IMR-90 (cell line): ENCODE measurements around the gene ZSCAN5B. TPM values are rescaled to one million over a fixed set of nuclear protein-coding genes. Genes with fewer than 3 reads are reported as not detected.

Experiments used
- ATAC-seq: fragments of 200-7000 bp; cut with Tn5 transposase; 2 replicates; pipeline ENCODE4 v1.9.1; 2020; ENCODE audit warnings: low read depth, mild to moderate bottlenecking, moderate library complexity
- BruUV-seq: library from RNA; stranded (reverse); fragments of 400-500 nt; replicated peaks from 2 replicates; lab custom pipeline; 2021; lab: Mats Ljungman, UMichigan
- CTCF ChIA-PET: fragments of 300-600 bp; formaldehyde crosslinking; extraction: SDS; loops from one replicate; lab custom pipeline; 2021; ENCODE audit warnings: antibody characterized with exemption; lab: Yijun Ruan, JAX
- POLR2A ChIA-PET: fragments of 300-600 bp; sonication (Branson Sonifier 250); formaldehyde crosslinking; loops from one replicate; lab custom pipeline; 2022; ENCODE audit warnings: antibody characterized with exemption; ENCODE audit not compliant: unreplicated experiment; lab: Charles Lee
- DNase-seq: peaks from one replicate; pipeline ENCODE4 v3.0.0; 2013
- H2AFZ ChIP-seq: replicated peaks from 2 replicates; pipeline ENCODE3; 2013; ENCODE audit warnings: low read length, mild to moderate bottlenecking; ENCODE audit not compliant: poor library complexity
- H2AK5ac ChIP-seq: 2 replicates; pipeline ENCODE4 v1.6.1; 2013; ENCODE audit warnings: low read depth, low read length, inconsistent platforms
- H2AK9ac ChIP-seq: replicated peaks from 2 replicates; pipeline ENCODE3; 2013; ENCODE audit warnings: mild to moderate bottlenecking, low read depth, low read length, moderate library complexity; ENCODE audit not compliant: poor library complexity
- H2BK120ac ChIP-seq: 2 replicates; pipeline ENCODE4 v1.6.1; 2013; ENCODE audit warnings: low read depth, low read length, inconsistent platforms
- H2BK15ac ChIP-seq: 3 replicates; pipeline ENCODE4 v1.6.1; 2013; ENCODE audit warnings: low read depth, low read length, inconsistent platforms
- H2BK20ac ChIP-seq: 2 replicates; pipeline ENCODE4 v1.6.1; 2013; ENCODE audit warnings: low read depth, mild to moderate bottlenecking, inconsistent platforms, low read length, moderate library complexity
- H2BK5ac ChIP-seq: 2 replicates; pipeline ENCODE4 v1.6.1; 2013; ENCODE audit warnings: mild to moderate bottlenecking, low read depth, low read length, inconsistent platforms; ENCODE audit not compliant: poor library complexity, severe bottlenecking
- H3K14ac ChIP-seq: replicated peaks from 2 replicates; pipeline ENCODE4 v1.6.1; 2013; ENCODE audit warnings: low read depth, low read length, inconsistent platforms
- H3K18ac ChIP-seq: 2 replicates; pipeline ENCODE4 v1.6.1; 2013; ENCODE audit warnings: low read depth, low read length, control low read depth
- H3K23ac ChIP-seq: 2 replicates; pipeline ENCODE4 v1.6.1; 2013; ENCODE audit warnings: low read depth, low read length, inconsistent platforms
- H3K27ac ChIP-seq: 2 replicates; pipeline ENCODE4 v1.5.1; 2013; ENCODE audit warnings: mild to moderate bottlenecking, control low read depth, low read length; ENCODE audit not compliant: insufficient read depth
- H3K27me3 ChIP-seq: 2 replicates; pipeline ENCODE4 v1.6.1; 2013; ENCODE audit warnings: low read length; ENCODE audit not compliant: control insufficient read depth, insufficient read depth
- H3K36me3 ChIP-seq: 2 replicates; pipeline ENCODE4 v1.6.1; 2013; ENCODE audit warnings: low read length, mixed read lengths; ENCODE audit not compliant: control insufficient read depth, insufficient read depth
- H3K4ac ChIP-seq: 2 replicates; pipeline ENCODE4 v1.6.1; 2013; ENCODE audit warnings: low read depth, low read length, inconsistent platforms
- H3K4me1 ChIP-seq: 2 replicates; pipeline ENCODE4 v1.6.1; 2013; ENCODE audit warnings: low read length, mixed read lengths; ENCODE audit not compliant: control insufficient read depth, insufficient read depth
- H3K4me2 ChIP-seq: 2 replicates; pipeline ENCODE4 v1.6.1; 2013; ENCODE audit warnings: low read depth, mild to moderate bottlenecking, control low read depth, low read length, moderate library complexity
- H3K4me3 ChIP-seq: 2 replicates; pipeline ENCODE4 v1.5.1; 2013; ENCODE audit warnings: low read depth, mild to moderate bottlenecking, control low read depth, low read length, moderate library complexity; ENCODE audit not compliant: insufficient read depth
- H3K56ac ChIP-seq: 2 replicates; pipeline ENCODE4 v1.6.1; 2013; ENCODE audit warnings: low read length, inconsistent platforms; ENCODE audit not compliant: insufficient read depth; ENCODE audit errors: extremely low read depth
- H3K79me1 ChIP-seq, 2 experiments: 2 replicates each; pipeline ENCODE4 v1.6.1; 2013; ENCODE audit warnings: low read length in 2 of 2, inconsistent platforms in 1 of 2, low read depth in 1 of 2
- H3K9ac ChIP-seq: 2 replicates; pipeline ENCODE4 v1.6.1; 2013; ENCODE audit warnings: low read depth, low read length, control low read depth
- H3K9me1 ChIP-seq: 2 replicates; pipeline ENCODE4 v1.6.1; 2013; ENCODE audit warnings: low read length, inconsistent platforms; ENCODE audit not compliant: insufficient read depth
- H3K9me3 ChIP-seq: 2 replicates; pipeline ENCODE4 v1.6.1; 2013; ENCODE audit warnings: low read length; ENCODE audit not compliant: control insufficient read depth, insufficient read depth
- H4K20me1 ChIP-seq: 2 replicates; pipeline ENCODE4 v1.6.1; 2013; ENCODE audit warnings: low read length, inconsistent platforms; ENCODE audit not compliant: insufficient read depth
- H4K5ac ChIP-seq: 2 replicates; pipeline ENCODE4 v1.6.1; 2013; ENCODE audit warnings: mild to moderate bottlenecking, low read depth, low read length, control low read depth
- H4K8ac ChIP-seq, 2 experiments: 2 replicates each; pipeline ENCODE4 v1.6.1; 2013; ENCODE audit warnings: low read depth in 2 of 2, low read length in 2 of 2, control low read depth in 1 of 2, inconsistent platforms in 1 of 2
- H4K91ac ChIP-seq: 2 replicates; pipeline ENCODE4 v1.6.1; 2013; ENCODE audit warnings: low read depth, low read length, inconsistent platforms; ENCODE audit not compliant: insufficient read depth
- BHLHE40 ChIP-seq: fragments of 150-350 bp; IDR thresholded peaks from 2 replicates; pipeline ENCODE4 v1.6.1; 2016; ENCODE audit warnings: mild to moderate bottlenecking, low read depth, low read length
- CEBPB ChIP-seq: IDR thresholded peaks from 2 replicates; pipeline ENCODE4 v1.6.1; 2012; ENCODE audit warnings: low read depth, low read length, improper control_type of control experiment
- CHD1 ChIP-seq: IDR thresholded peaks from 2 replicates; pipeline ENCODE4 v1.6.1; 2012; ENCODE audit warnings: low read depth, low read length, improper control_type of control experiment
- CTCF ChIP-seq: conservative IDR thresholded peaks from 2 replicates; pipeline ENCODE4 v1.5.1; 2012; ENCODE audit warnings: mild to moderate bottlenecking, low read depth, low read length, improper control_type of control experiment
- ELK1 ChIP-seq: fragments of 150-350 bp; IDR thresholded peaks from 2 replicates; pipeline ENCODE4 v1.6.1; 2016; ENCODE audit warnings: low read depth, mild to moderate bottlenecking, low read length, moderate library complexity, borderline replicate concordance
- FOS ChIP-seq: fragments of 150-350 bp; IDR thresholded peaks from 2 replicates; pipeline ENCODE4 v1.6.1; 2016; ENCODE audit warnings: low read depth, low read length
- MAFK ChIP-seq: IDR thresholded peaks from 2 replicates; pipeline ENCODE4 v1.6.1; 2012; ENCODE audit warnings: low read depth, low read length, improper control_type of control experiment
- MAZ ChIP-seq: IDR thresholded peaks from 2 replicates; pipeline ENCODE4 v1.6.1; 2012; ENCODE audit warnings: low read depth, mild to moderate bottlenecking, low read length, improper control_type of control experiment, moderate library complexity, borderline replicate concordance
- MXI1 ChIP-seq: IDR thresholded peaks from 2 replicates; pipeline ENCODE4 v1.6.1; 2012; ENCODE audit warnings: low read depth, mild to moderate bottlenecking, low read length, moderate library complexity, borderline replicate concordance
- NFE2L2 ChIP-seq: fragments of 150-350 bp; IDR thresholded peaks from 2 replicates; pipeline ENCODE4 v1.6.1; 2016; ENCODE audit warnings: low read depth, mild to moderate bottlenecking, low read length
- POLR2A ChIP-seq: IDR thresholded peaks from 2 replicates; pipeline ENCODE4 v1.6.1; 2012; ENCODE audit warnings: mild to moderate bottlenecking, low read depth, low read length
- RAD21 ChIP-seq: IDR thresholded peaks from 2 replicates; pipeline ENCODE4 v1.6.1; 2012; ENCODE audit warnings: low read length, improper control_type of control experiment
- RCOR1 ChIP-seq: IDR thresholded peaks from 2 replicates; pipeline ENCODE4 v1.6.1; 2012; ENCODE audit warnings: mild to moderate bottlenecking, low read length, improper control_type of control experiment; ENCODE audit not compliant: insufficient replicate concordance
- RFX5 ChIP-seq: IDR thresholded peaks from 2 replicates; pipeline ENCODE4 v1.8.0; 2012; ENCODE audit warnings: low read depth, mild to moderate bottlenecking, low read length, moderate library complexity
- SMC3 ChIP-seq: fragments of 150-350 bp; IDR thresholded peaks from 2 replicates; pipeline ENCODE4 v1.6.1; 2016; ENCODE audit warnings: low read depth, mild to moderate bottlenecking, antibody characterized with exemption, low read length, moderate library complexity
- USF2 ChIP-seq: fragments of 150-350 bp; IDR thresholded peaks from 2 replicates; pipeline ENCODE4 v1.6.1; 2017; ENCODE audit warnings: mild to moderate bottlenecking, antibody characterized with exemption, low read length, low read depth
- WGBS, 2 experiments: methylation state at CpG; one replicate each; pipeline versions ENCODE4 v1.1.5 to v1.1.7; 2013; ENCODE audit warnings: missing lambda C conversion rate in 2 of 2; ENCODE audit not compliant: insufficient read length in 1 of 2; ENCODE audit errors: extremely low coverage in 2 of 2; 5-methylcytosine and 5-hydroxymethylcytosine counted together
- dilution Hi-C: fragments of 300-500 bp; cut with HindIII; formaldehyde crosslinking; loops from one replicate; pipeline ENCODE4 v1.14.3; 2018; ENCODE audit warnings: low sequenced_read_pairs; ENCODE audit not compliant: unreplicated experiment
- in situ Hi-C: fragments of 300-500 bp; cut with MboI; formaldehyde crosslinking; loops from 3 replicates; pipeline ENCODE4 v1.14.3; 2019; ENCODE audit warnings: low sequenced_read_pairs, inconsistent platforms, mixed read lengths
- intact Hi-C: fragments of 100-400 bp; cut with micrococcal nuclease; formaldehyde crosslinking; loops from 2 replicates; pipeline ENCODE4 v1.10.0; 2022
- polyA plus RNA-seq, 3 experiments: library from polyadenylated mRNA; depleted of rRNA; stranded (reverse); fragments of >200 nt; gene quantifications; 2 replicates each; pipeline ENCODE4 v1.2.3, GENCODE V29; 2012; ENCODE audit warnings: low replicate concordance in 1 of 3
- total RNA-seq: library from RNA; depleted of rRNA; stranded (reverse); fragments of >200 nt; gene quantifications from 2 replicates; pipeline ENCODE4 v1.2.3, GENCODE V29; 2012

The ZSCAN5B gene
- total and polyA plus RNA-seq, 2 of the 4 experiments (the other 2 are of a cell fraction), result not detected

GRCh38 chr19:56159622-56160271 is 37.8 kb downstream of the ZSCAN5B start:
- Histone ChIP-seq H4K5ac (no peak overlapping the region), H3K79me1 (no peaks in the 10 kb centered on the region), H2AK5ac (no peak overlapping the region), H3K23ac (no peak overlapping the region), H3K9me3 (no peaks in the 10 kb centered on the region), H3K18ac (no peak overlapping the region), H3K27ac (no peak overlapping the region), H3K36me3 (peaks cover 34% of the 10 kb centered on the region), H3K56ac (no peak overlapping the region), H4K91ac (no peak overlapping the region), H2AK9ac (no peak overlapping the region), H3K4me3 (no peak overlapping the region), H3K9ac (no peak overlapping the region), H4K8ac (no peak overlapping the region), H3K14ac (no peak overlapping the region), H2BK15ac (no peak overlapping the region), H3K4me1 (no peaks in the 10 kb centered on the region), H3K27me3 (no peaks in the 10 kb centered on the region), H3K4me2 (no peak overlapping the region), H4K20me1 (0 out of 2 replicates have a peak, but pooled peaks cover 4% of the 10 kb centered on the region), H2BK120ac (no peak overlapping the region), H2AFZ (no peak overlapping the region), H2BK5ac (no peak overlapping the region), H2BK20ac (no peak overlapping the region), H3K9me1 (no peaks in the 10 kb centered on the region; the same call in 1 of the 2 replicates), H3K4ac (no peak overlapping the region)
- dilution Hi-C loops (no loop called here), in situ Hi-C loops (no loop called here), intact Hi-C loops (no loop called here)
- ChIA-PET CTCF (no interaction called here), POLR2A (no interaction called here)
- WGBS, 2 experiments, result 98% methylated on average over 45 of the region's 69 CpGs; no CpG with 5 or more reads in 1 of the 2 experiments
- no TSS peak for BruUV-seq
- TF ChIP-seq RCOR1 (no peak), POLR2A (no peak), NFE2L2 (no peak), RAD21 (no peak), FOS (no peak), BHLHE40 (no peak), ELK1 (no peak), SMC3 (no peak), MAZ (no peak), RFX5 (no peak), CTCF (no peak), USF2 (no peak), MAFK (no peak), CEBPB (no peak), MXI1 (no peak), CHD1 (no peak)
- ATAC-seq, result no peak
- DNase-seq, result no peak
